ENCODE measurements around the gene SLC25A1. TPM values are rescaled to one million over a fixed set of nuclear protein-coding genes. Genes with fewer than 3 reads are reported as not detected.
"Not testable (repeated sequence)": the region's sequence is repeated elsewhere in the genome, so short reads cannot be mapped to it uniquely, and the experiment has no call there.

SLC25A1 gene
- polyA plus RNA-seq, 5 donors, result 38.3 to 83.2 (median 45.6) TPM

DNA sequence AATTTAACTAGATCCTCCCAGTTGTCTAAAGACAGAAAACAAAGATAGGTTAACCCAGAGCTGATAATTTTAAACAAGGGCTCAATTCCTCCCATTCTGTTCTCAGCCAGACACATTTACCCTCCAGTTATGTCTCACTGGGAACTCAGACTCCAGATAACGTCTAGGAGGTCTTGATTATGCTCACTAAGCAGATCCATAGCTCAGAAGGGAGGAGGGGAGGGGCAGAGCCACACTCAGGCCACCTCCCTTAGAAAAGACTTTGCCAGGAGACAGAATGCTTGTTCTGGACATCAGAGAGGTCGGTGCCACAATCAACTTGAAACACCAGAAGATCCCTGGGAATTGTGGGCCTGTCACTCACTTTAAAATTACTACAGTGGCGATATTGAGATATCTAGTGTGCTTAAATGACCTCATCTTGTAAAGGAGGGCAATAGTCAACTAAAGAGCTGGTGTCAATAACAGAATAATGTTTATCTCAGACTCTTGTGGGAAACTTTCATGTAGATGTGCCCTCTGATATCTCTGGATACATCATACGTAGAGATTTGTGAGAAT, 29.8 kb upstream of the SLC25A1 start:
- no peak for DNase-seq

DNA sequence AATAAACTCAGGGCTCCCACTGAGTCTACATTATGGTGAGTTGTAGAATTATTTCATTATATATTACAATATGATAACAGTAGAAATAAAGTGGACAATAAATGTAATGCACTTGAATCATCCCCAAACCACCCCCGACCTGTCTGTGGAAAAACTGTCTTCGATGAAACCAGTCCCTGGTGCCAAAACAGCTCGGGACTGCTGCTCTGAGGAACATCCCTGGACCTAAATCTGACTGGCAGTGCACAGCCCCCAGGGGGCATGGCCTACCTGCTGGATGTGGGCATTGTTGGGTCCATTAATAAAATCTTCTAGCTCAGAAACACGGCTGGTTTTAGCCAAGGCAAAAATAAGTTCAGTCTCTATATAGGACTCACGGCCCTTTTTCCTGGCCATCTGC, 29.3 kb upstream of the SLC25A1 start:
- DNase-seq, result no peak

DNA sequence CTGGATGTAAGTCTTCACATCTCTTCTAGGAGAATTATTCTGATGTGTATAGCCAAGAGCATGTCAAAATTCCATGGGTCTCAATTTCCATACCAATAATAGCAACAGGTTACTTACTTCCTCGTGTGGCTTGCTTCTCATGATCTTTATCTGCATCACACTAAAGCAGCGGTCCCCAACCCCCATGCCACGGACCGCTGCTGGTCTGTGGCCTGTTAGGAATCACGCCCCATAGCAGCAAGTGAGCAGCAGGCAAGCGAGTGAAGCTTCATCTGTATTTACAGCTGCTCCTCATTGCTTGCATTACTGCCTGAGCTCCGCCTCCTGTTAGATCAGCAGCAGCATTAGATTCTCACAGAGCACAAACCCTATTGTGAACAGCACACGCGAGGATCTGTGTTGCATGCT, 28.9 kb upstream of the SLC25A1 start:
- no peak for DNase-seq

DNA sequence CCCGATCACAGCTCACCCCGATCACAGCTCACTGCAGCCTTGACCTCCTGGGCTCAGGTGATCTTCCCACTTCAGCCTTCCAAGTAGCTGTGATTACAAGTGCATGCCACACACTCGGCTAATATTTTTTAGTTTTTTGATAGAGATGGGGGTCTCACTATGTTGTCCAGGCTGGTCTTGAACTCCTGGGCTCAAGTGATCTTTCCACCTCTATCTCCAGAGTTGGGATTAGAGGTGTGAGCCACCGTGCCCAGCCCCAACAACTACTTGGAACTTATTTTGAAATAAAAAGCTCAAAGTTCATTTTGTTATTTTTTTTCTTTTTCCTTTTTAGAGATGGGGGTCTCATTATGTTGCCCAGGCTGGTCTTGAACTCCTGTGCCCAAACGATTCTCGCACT, 27.8 kb upstream of the SLC25A1 start:
- no peak for DNase-seq

DNA sequence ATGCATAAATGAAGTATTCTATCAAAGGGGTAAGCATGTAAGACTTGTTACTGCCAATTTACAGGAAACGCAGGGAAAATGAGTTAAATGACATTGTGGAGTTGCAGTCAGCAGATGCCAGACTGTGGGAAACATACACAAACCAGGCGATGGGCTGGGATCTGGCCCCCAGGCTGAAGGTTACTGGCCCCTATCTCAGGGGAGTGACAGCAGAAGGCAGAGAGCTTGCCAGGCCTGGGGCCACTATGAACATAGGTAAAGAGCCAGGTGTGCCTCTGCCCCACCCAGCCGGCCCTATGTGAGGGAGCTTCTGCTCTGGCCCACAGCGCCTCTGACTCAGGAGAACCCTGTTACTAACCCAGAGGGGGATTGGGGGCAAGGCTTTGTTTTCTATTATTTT, 26.1 kb upstream of the SLC25A1 start:
- DNase-seq, result no peak

DNA sequence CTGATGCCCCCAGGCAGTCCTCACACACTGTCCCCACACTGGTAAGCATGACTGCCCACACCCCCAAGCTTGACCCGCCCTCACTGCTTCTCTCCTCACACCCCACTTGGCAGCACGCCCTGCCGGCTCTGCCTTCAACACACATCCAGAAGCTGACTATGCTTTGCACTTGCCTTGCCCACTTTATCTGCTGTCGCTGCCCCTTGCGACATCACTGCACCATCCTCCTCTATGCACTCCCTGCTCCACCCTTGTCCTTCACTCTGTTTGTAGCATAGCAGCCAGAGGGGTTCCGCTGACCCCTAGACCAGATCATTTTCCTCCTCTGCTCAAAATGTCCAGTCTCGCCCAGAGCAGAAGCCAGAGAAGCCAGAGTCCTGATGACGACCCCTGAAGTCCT, 25.3 kb upstream of the SLC25A1 start:
- no peak for DNase-seq

DNA sequence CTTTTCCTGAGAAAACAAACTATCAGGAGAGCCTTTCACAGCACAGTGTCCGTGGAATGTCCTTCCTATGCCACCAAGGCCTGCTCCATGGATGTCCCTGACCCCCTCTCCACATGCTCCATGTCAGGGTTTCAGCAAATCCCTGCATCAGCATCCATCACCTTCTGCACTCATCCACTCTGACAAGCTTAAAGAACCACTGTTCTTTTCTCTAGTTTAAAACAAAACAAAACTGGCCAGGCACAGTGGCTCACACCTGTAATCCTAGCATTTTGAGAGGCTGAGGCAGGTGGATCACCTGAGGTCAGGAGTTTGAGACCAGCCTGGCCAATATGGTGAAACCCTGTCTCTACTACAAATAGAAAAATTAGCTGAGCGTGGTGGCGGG, 24.3 kb upstream of the SLC25A1 start:
- not testable (repeated sequence) for DNase-seq

DNA sequence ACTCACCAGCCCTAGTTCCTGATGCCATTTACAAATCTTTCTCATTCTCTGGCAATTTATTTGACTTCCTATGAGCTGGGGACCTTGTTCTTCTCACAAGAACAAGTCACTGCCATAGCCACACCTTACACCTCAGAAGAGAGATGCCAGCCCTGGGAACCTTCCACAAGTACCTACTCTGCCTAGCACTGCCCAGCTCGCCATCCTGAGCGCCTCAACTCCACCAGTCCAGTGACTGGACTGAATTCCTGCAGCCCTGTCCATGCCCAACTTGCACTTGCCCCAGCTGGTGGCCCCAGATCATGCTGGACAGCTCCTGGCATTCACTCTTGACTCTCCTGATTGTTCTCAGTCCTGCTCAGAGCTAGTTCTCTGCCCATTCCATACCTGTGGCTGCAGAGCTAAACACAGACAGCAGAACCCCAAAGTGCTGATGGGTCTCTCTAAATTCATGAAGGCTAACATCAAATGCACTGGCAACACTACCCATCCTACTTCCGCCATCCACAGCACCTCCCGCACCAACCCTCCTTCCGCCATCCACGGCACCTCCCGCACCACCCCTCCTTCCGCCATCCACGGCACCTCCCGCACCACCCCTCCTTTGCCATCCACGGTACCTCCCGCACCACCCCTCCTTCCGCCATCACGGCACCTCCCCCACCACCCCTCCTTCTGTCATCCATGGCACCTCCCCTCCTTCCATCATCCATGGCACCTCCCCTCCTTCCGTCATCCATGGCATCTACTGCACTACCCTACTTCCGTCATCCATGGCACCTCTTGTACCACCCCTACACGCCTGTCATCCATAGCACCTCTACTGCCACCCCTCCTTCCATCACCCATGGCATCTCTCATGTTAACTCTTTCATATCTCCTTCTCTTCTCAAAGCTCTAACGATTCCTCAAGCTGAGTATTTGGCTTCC, 23.6 kb upstream of the SLC25A1 start:
- no peak for DNase-seq

DNA sequence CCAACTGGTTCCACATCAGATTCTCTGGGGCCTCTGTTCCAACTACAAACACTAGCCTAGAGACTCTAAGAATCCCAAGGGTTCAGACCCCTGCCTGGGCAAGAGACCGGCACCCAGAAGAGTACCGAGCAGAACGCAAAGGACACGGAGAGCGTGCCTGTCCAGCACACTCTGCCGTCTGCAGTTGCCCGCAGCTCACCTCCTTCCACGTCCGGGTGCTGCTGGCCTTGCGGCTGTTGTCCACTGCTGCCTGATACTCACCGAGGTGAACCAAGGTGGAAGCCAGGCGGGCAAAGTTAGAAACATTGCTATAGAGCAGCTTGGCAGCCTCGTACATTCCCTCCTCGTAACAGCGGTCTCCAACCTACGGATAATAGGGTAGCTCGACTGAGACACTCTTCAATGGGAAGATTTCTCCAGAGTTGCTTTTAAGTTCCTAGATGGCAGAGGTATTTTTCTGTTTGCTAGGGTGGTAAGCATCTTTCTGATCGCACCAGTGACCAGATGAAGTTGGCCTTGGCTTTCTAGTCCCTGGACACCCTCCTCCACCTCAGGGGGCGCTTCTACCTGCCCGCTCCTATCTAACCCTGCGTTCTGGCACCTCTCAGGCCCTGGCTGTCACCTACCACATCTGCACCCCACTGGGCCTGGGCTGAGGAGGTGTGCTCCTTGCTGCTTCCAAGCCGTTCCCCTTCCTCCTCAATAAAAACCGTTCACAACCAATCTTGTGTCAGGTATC, 22.8 kb upstream of the SLC25A1 start:
- no peak for DNase-seq

DNA sequence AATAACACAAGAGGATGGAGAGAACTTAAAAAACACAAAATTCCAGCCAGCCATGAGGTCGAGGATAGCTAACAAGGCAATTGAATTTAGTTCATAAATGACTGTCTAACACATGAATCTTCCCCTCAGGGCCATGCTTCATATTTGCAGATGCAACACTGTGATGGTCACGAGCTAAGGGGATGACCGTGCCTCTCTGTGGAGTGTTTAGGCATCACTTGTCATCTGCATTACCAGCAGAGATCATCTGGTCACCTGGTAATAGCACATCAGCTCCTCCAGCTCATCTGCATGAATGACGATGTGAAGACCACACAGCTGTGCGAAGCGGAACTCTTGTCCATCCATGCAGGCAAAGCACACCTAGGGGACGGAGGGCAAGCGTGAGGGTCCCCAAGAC, 20.9 kb upstream of the SLC25A1 start:
- DNase-seq, result no peak

DNA sequence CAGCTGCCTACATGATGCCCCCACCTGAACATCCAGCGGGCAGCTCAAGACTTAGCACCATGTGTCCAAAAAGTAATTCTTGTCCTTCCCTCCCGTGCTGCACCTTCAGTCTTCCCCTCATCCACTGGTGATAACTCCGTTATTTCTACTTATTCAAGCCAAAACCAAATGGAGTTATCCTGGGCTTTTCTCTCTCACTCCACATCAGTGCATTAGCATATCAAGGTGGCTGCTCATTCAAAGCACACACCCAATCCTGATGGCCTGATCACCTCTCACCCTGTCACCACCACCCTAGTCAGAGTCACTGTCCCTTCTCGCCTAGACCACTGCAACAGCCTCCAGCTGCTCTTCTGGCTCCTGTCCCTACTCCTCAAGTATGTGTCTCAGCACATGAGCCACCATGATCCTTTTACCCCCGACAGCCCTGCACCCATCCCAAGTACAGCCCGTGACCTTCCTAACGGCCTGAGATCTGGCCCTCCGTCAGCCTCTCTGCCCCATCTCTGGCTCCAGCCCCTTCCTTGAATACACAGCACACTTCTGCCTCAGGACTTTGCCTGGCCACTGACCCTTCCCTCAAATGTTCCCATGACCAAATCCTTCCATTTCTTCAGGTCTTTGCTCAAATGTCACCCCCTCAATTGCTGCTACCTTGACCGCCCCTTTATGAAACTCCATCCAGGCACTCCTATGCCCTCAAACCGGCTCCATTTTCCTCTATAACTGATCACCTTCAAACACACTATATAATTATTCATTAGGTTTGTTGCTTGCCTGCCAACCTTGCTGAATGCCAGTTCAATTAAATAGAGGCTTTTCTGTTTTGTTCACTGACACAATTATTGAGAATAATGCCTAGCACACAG, 19.7 kb upstream of the SLC25A1 start:
- no peak for DNase-seq

DNA sequence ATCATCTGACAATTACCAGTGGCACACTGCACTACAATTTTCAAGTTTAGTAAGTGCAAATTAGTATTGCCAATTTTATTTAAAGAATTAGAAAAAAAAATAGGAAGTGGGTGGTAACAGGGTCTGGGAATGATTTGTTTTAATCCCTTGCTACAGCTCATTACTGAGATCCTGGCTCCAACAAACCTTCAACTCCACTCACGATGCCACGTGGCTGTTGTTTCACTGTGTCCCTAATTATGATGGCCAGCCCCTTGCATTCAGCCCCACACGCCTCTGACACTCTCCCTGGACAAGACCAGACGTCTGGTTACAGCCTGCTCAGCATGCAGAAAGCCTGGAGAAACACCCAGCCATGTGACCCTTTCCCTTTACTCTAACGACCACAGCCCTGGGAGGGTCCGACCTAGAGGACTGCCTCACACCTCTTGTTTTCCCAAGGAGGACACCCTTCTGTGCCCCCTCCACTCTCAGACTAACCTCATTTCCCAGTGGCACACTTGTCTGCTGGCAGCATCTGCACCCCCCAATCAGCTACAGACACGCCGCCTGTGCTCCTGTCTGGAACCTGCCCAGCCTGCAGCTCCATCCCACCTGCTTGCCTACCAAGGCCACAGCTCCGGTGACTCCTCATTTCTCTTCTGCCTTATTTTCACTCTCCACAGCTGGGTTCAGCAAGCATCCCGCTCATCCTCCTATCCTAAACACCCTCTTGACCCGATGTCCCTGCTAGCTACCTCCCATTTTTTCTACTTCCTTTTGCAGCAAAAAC, 18.5 kb upstream of the SLC25A1 start:
- DNase-seq, result no peak

DNA sequence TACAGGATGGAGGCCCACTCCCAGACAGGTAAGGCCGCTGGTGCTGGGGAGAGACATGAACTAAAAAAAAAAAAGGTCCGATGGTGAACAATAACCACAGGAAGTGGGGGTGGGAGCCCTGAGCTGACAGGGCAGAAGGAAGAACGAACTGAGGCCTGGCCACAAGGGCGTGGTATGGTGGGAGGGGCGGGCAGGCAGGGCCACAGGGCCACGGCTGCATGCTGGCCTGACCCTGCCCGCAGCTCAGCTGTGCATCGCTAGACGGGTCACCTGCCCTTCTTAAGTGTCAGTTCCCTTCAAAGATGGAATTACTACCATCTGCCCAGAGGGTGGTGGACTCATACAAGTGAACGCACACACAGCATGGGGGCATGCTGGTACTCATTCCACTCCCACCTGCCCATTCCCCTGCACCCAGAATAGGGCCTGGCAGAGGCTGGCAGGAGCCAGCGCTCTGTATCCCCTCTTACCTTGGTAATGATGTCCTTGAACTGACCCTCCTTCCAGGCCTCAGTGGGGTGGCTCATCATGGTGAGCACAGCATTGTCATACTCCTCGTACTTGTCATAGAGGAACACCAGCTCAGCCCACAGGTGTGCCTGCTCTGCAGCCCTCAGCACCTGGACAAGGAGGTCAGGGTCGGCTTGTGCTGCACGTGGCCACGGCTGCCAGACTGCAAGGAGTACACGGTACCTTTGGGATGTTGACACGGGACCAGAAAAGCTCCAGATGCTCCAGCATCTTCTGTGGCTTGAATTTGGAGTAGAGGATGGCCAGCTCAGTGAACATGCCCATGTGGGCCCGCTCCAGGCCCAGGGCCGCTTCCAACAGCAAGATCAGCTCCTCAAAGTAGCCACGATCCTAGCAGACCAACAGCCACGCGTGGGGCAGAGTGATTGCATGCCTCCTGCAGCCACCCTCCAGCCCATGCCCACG, 17.5 kb upstream of the SLC25A1 start:
- no peak for DNase-seq

DNA sequence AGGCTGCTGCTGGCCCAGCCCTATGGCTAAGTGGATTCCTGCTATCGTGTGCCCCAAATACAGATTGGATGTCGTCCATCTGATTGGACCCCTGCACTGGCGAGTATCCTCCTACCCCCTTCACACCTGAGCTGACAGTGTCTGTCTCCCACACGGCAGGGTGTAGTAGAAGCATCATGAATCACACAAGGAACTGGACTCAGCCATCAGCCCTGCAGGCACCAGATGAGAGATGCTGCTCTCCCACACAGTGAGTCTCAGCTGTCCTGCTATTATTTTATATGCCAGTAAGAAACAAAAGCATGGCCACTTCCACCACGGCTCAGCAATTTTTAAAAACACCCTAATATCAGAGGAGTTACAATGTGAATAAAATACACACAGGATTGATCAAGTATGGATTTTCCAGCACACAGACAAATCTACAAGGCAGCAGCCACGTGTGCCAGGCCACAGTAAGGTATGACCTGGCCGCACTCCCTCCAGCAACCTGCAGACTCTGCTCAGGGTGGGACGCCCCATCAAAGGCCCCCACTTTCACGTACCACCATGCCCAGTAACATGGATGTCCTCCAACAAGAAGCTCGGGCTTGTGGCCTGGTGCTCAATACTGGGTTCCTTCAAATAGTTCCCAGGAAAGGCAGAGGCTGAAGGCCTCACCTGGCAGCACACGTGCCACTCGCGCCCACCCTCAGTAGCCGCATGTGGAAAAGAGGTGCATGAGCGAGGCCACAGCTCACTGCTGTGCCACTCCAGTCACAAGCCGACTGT, 16.4 kb upstream of the SLC25A1 start:
- no peak for DNase-seq

DNA sequence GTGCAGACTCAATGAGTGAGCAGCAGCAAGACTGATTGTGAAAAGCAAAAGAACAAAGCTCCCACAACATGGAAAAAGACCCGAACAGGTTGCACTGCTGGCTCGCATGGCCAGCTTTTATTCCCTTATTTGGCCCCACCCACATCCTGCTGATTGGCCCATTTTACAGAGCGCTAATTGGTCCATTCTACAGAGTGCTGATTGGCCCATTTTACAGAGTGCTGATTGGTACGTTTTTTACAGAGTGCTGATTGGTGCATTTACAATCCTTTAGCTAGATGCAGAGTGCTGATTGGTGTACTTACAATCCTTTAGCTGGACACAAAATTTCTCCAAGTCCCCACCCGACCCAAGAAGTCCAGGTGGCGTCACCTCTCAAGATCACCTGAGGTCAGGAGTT, 15.3 kb upstream of the SLC25A1 start:
- DNase-seq, result no peak

DNA sequence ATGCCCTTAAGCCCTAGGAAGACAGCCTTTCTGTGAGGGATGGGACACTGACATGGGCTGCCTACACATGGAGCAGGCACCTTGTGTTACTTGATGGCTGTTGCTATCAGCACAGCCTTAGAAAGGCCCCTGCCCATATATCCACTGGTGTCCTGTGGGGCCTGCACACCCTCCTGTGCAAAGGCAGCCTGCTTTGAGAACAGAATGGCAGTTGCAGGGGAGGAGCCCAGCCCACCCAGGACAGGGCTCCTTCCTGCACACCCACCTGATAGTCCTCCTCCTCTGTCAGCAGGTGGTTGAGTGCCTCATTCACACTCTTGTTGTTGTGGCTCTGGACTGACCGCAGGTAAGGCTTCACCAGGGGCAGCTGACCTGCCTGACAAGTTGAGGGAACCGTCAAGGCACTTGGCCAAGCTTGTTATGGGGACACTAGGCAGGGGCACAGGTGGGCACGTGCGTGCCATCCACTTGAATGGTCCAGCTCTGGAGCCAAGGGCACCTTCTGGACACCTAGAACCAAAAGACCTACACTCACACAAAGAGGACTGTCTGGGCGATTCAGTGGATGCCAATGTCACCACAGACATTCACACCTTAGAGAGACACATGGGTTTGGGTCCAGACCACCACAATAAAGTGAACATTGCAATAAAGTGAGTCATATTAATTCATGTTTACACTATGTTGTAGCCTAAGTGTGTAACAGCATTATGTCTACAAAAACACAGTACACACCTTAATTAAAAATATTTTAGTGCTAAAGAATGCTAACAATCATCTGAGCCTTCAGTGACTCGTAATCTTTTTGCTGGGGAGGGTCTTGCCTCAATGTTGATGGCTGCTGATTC, 9.4 kb upstream of the SLC25A1 start:
- DNase-seq, result no peak

DNA sequence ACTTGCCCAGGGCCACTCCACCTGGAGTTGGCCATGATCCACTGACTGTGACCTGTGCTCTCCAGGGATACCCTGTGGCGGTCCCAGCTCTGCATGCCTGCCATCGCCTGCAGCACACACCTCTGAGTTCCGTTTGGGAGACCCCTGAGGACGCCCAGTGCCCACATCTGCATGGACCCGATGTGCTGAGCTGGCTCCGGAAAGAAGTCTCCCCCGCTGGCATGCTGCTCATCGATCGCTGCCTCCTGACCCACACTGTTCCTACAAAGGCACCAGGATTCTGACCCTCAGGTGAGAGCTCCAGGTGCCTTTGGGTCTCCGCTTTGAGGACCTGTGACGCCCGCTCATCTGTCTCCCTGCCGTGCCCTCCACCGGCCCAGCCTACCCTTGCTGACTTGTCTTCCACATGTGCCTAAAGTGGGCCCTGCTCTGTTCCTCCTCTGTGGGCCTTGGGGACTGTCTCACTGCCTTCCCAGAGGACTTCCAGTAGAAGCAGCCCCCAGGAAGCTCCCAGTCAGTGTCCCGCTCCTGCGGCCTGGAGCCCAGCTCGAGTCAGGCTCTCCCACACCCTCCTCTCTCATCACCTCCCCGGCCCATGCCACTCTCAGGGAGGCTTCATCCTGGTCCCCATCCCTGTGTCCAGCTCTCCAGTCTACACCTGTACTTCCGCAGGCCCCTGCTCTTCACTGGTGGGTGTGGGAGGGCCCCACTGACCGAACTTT, 5.9 kb upstream of the SLC25A1 start:
- no peak for DNase-seq

Data from right lung (tissue), 5 donors.